Nephron progenitor cell (in vitro differentiated cells): ENCODE results near the gene KIRREL3.

ENCODE experiments used
- DNase-seq: peaks from one replicate; pipeline ENCODE4 v3.0.0; 2021
- H3K27ac Mint-ChIP-seq: 2 replicates; pipeline ENCODE4 v1.8.0; 2021; ENCODE audit warnings: mild to moderate bottlenecking, moderate library complexity, mixed read lengths
- H3K27me3 Mint-ChIP-seq: 2 replicates; pipeline ENCODE4 v1.8.0; 2021; ENCODE audit warnings: mild to moderate bottlenecking, low read depth, mixed read lengths; ENCODE audit not compliant: poor library complexity
- H3K36me3 Mint-ChIP-seq: 2 replicates; pipeline ENCODE4 v1.8.0; 2021; ENCODE audit warnings: low read depth, mixed read lengths
- H3K4me1 Mint-ChIP-seq: 2 replicates; pipeline ENCODE4 v1.8.0; 2021; ENCODE audit warnings: mixed read lengths
- H3K4me3 Mint-ChIP-seq: 2 replicates; pipeline ENCODE4 v1.8.0; 2021; ENCODE audit warnings: mild to moderate bottlenecking, moderate library complexity, mixed read lengths
- H3K9me3 Mint-ChIP-seq: 2 replicates; pipeline ENCODE4 v1.8.0; 2021; ENCODE audit warnings: mild to moderate bottlenecking, moderate library complexity, mixed read lengths
- CTCF ChIP-seq: fragments of 200-600 bp; sonication (generic); IDR thresholded peaks from 2 replicates; pipeline ENCODE4 v1.5.0; 2021; ENCODE audit warnings: antibody characterized with exemption

KIRREL3 gene

GRCh38 chr11:126702987-126703386 is 297.6 kb downstream of the KIRREL3 start:
- no peak for DNase-seq
- H3K4me1 Mint-ChIP-seq = peaks cover 43% of the 10 kb centered on the region
- peaks cover 13% of the 10 kb centered on the region for H3K27me3 Mint-ChIP-seq
- TF ChIP-seq CTCF = no peak
- H3K36me3 Mint-ChIP-seq = no peaks in the 10 kb centered on the region
- H3K4me3 Mint-ChIP-seq = no peak overlapping the region
- no peak overlapping the region for H3K27ac Mint-ChIP-seq
- H3K9me3 Mint-ChIP-seq = no peaks in the 10 kb centered on the region

DNA sequence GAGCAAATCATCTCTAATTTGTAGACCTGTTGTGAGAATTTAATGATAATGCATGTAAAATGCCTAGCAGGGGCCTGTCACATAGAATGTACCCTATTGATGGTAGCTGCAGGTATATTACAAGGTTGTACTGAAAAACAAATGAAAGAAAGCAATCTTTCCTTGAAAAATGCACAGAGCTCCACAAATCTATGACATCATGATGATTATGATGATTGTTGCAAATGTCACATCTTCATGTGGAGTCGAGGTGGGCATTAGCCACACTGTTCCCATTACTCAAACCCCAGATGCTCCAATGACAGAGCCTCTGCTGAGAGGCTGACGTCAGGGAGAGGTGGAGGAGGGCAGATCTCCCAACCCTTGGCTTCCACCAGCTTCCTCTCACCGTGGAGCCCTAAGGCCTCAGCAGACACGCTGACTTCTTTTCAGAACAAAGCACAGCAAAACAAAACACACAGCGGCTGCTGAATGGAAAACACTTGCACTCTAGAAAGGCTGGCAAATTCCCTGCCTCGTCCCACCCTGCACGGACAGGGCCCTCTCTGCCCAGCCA is 298.3 kb downstream of the KIRREL3 start:
- Mint-ChIP-seq H3K9me3 (no peaks in the 10 kb centered on the region), H3K4me3 (no peak overlapping the region), H3K36me3 (no peaks in the 10 kb centered on the region), H3K27ac (no peak overlapping the region), H3K4me1 (peaks cover 43% of the 10 kb centered on the region), H3K27me3 (peaks cover 13% of the 10 kb centered on the region)
- no peak for DNase-seq
- no peak for TF ChIP-seq CTCF

- Mint-ChIP-seq H3K27me3 (peaks cover 15% of the 10 kb centered on the region), H3K4me1 (peaks cover 43% of the 10 kb centered on the region), H3K27ac (no peak overlapping the region), H3K9me3 (no peaks in the 10 kb centered on the region), H3K36me3 (no peaks in the 10 kb centered on the region), H3K4me3 (no peak overlapping the region)
- no peak for TF ChIP-seq CTCF
- DNase-seq = no peak
These were observed 299.1 kb downstream of the KIRREL3 start for GRCh38 chr11:126701520-126701897.

DNA sequence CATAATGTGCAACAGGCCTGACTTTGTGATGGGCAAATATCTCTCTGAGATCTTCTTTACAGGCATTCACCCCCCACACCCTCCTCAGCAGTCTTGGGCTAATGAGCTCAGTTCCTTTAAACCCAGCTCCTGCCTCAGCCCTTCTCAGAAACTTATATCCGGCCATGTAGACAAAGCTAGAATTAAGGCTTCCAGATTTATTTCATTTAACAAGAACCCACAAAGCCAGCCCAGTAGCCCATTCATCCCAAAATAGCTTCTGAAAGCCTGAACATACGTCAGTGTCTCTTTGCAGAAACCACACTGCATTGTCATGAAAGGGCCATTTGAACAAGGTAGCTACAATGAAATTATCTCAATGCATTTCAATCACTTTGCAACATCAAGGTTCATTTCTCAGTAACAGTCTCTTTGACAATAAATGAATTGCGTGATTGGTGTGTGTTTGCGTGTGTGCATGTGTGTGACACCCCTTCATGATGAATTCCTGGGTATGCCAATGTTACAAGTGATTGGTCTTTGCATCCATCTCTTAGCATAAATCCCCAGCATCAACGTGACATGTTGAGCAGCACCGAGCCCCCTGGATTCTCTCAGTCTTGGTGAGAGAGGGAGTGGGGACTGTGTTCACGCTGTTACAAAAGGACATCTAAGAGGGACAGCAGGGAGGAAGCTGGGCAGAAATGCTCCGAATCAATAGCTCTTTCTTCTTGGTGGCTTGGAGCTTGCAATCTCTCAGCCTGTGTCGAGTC is 299.6 kb downstream of the KIRREL3 start:
- H3K36me3 Mint-ChIP-seq = no peaks in the 10 kb centered on the region
- TF ChIP-seq CTCF = no peak
- H3K4me1 Mint-ChIP-seq = peaks cover 43% of the 10 kb centered on the region
- H3K4me3 Mint-ChIP-seq = no peak overlapping the region
- H3K27ac Mint-ChIP-seq = no peak overlapping the region
- peaks cover 15% of the 10 kb centered on the region for H3K27me3 Mint-ChIP-seq
- no peak for DNase-seq
- H3K9me3 Mint-ChIP-seq = no peaks in the 10 kb centered on the region

DNA sequence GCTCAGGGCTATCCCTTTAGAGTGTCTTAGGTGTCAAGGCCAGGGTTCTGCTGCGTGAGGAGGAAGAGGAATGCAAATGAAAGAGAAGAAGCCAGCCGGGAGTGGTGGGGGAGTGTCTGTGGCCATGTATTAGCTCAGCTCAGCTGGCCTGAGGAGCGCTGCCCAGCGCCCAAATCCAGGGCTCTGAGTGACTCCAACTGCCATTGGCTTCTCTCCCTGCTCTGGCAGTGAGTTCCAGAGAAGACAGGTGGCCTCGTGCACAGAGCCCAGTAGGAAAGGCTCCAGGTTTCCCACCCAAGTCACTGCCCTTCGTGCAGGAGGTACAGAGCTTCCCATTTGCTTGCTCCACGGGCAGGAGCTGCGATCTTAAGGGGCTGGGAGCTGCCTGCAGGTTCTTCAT is 302.0 kb downstream of the KIRREL3 start:
- Mint-ChIP-seq H3K36me3 (no peaks in the 10 kb centered on the region), H3K4me1 (peaks cover 44% of the 10 kb centered on the region), H3K27me3 (peaks cover 18% of the 10 kb centered on the region), H3K27ac (no peak overlapping the region), H3K4me3 (no peak overlapping the region), H3K9me3 (no peaks in the 10 kb centered on the region)
- peak; percentile 7 for DNase-seq
- no peak for TF ChIP-seq CTCF

DNA sequence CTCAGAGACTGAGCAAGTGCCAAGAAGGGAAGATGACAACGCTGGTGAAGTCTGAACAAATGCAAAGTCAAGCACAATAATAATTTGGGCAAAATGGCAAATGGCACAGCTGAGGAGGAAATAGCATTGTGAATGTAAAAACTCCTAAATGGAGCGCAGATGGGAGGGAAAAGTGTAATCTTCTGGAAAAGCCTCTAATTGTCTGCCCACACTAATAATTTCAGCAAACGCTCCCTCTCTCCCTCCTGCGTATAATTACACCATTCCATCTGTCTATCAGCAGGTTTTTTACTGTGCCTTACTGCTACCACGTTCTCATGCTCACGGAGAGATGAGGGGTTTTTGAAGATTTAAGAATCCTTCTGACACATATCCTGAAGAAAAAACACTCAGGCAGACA is 302.6 kb downstream of the KIRREL3 start:
- Mint-ChIP-seq H3K9me3 (peaks cover under 1% of the 10 kb centered on the region), H3K36me3 (no peaks in the 10 kb centered on the region), H3K4me3 (no peak overlapping the region), H3K27me3 (peaks cover 18% of the 10 kb centered on the region), H3K4me1 (peaks cover 37% of the 10 kb centered on the region), H3K27ac (no peak overlapping the region)
- no peak for TF ChIP-seq CTCF
- DNase-seq = no peak
